GM21528 (cell line): ENCODE data around the gene HS6ST3.
"Not testable (repeated sequence)": the region's sequence is repeated elsewhere in the genome, so short reads cannot be mapped to it uniquely, and the experiment has no call there.

Source experiments
- ATAC-seq: cut with Tn5 transposase; IDR thresholded peaks from one replicate; pipeline ENCODE4 v1.9.1; 2021; ENCODE audit warnings: mild to moderate bottlenecking, moderate library complexity; ENCODE audit not compliant: unreplicated experiment, low FRiP score

The HS6ST3 gene

DNA sequence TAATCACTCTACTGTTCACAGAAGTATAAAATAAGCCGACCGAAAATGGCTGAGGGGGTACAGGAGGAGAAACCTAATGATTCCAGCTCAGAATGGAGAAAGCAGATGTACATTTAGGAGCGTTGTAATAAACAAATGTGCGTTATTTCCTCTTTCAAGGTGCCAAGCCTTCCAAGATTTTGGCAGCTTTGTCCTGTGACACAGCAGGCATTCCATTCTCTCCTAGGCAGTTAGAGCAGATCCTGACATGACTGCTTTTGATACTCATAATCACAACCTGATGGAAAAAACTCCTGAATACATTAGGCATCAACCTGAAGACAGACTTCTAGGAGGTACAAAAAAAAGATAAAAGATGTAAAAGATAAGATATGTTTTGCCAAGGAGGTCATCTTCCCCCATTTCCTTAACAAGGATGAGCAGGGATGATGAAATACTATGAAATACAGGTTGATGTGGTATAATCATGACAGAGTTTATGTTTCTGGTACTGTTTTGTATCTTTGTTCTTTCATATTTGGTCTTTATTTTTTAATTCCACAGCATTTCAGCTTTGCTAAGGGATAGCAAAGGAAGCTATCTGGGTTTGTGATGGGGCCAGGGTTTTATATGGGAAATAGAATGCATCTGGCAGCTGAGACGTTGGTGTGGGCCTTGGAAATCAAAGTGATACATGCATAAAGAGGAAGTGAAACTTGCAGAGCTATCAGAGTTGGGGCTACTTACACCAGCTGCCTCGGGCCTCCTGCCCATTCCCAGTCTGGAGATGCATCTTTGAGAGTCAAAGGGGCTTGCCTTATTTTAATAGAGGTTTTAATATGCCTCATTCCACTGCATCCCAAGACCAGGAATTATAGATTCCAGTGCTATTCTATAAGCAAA, 681.8 kb downstream of the HS6ST3 start:
- no peak for ATAC-seq

DNA sequence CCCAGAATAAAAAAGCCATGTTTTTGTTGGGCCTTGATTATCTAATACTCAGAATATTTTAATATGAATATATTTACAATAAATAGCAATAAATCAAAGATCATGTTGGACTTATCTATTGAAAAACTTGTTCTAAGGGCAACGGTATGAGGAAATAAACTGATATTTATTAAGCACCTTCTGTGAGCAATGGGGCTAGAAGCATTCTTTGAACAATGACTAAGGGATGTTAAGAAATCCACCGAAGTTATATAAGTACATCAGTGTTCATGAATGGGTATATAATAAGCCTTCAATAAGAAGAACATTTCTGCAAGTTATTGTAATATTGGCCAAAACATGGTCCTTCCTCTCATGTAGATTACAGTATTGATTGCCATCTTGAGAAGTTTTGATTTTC, 682.5 kb downstream of the HS6ST3 start:
- ATAC-seq = no peak

- not testable (repeated sequence) for ATAC-seq
Measured at GRCh38 chr13:96778302-96778701, 688.4 kb downstream of the HS6ST3 start.

DNA sequence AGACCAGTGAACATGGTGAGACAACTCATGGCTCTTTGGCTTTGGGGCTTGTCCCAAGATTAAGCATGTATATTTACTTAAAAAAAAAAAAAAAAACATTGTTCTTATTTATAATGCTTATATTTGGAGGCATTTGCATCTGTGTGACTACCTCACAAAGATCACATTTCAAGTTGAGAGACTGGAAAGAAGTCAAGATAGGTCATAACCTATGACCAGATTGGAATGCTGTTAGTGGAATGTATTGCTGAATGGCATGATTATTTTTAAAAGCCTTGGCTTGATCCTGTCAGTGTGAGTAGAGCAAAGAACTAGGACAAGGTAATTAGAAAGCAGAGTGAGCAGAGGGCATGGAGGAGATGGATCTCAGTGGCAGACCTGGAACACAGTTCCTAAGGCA, 689.8 kb downstream of the HS6ST3 start:
- ATAC-seq = no peak

- ATAC-seq = no peak
Measured at GRCh38 chr13:96780105-96780504, 690.2 kb downstream of the HS6ST3 start.

- ATAC-seq = no peak
Measured at GRCh38 chr13:96781141-96781540, 691.2 kb downstream of the HS6ST3 start.

DNA sequence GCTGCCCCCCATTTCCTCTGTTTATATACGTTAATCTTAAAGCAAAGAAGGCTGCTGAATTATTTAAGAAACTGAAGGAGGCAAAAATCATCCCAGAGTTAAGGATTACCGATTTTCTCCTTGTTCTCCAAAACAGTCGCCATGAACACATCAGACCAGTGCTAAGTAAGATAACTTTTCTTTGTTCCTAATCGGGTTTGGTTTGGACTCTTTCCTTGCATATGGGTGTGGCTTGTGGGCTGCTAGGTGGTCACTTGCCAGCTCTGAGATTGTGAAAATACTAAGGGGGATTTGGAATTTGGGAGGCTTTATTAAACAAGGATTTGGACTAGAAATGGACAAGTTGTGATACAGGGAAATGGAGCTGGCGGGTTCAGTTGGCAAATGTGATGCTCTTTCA, 692.3 kb downstream of the HS6ST3 start:
- ATAC-seq = no peak

DNA sequence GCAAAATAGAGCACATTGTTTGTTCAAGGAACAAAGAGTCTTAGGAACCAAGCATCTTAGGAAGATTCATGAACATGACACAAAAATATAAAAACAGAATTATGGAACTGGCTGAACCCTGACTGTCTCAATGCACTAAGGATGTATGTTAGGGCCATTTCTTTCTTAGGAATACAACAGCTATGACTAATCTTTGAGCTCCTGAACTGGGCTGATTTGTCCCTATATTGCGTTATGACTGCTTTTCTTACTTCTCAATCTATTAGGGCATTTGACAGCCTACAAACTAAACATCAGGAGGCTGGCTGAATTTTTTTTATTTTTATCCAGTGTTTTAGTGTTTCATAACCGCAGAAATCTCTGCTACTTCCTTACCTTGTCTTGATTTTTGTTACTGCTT, 693.1 kb downstream of the HS6ST3 start:
- no peak for ATAC-seq

- no peak for ATAC-seq
Measured at GRCh38 chr13:96783511-96783910, 693.6 kb downstream of the HS6ST3 start.

DNA sequence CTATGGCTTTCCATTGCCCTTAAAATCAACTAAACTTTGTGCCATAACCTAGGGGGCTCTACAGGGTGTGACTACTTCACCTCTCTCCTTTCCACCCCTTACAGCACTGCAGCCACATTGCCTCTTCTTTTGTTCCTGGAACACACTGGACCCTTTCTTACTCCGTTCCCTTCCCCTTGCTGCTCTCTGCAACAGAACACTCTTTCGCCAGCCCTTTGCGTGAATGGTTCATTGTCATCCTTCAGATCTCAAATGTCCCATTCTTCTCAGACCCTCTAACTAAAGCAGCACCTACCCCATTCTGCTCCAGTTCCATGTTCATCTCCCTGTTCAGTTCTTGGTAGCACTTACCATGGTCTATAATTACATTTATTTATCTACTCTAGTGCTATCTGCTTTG, 696.1 kb downstream of the HS6ST3 start:
- no peak for ATAC-seq

DNA sequence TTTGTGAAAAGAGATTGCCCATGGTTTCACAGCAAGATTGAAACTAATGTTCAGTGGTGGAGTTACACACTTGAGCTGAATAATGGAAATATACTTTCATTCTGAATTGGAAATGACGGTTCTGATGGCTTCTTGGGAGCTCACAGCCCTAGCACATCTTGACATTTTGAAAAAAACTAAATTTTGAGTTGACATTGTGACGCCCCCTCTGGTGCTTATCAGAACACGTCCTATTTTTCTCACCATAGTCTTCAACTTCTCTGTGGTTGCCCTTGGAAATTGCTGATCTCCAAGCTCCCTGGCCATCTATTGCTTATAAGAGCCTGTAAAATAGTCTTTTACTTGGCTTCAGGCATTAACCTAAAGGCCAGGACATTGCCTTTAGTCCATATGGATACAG, 702.3 kb downstream of the HS6ST3 start:
- ATAC-seq = no peak

- no peak for ATAC-seq
Measured at GRCh38 chr13:96792736-96793403, 703.0 kb downstream of the HS6ST3 start.

GRCh38 chr13:96793404-96793755, 703.5 kb downstream of the HS6ST3 start:
- ATAC-seq = no peak

GRCh38 chr13:96794669-96795068, 704.8 kb downstream of the HS6ST3 start:
- no peak for ATAC-seq

DNA sequence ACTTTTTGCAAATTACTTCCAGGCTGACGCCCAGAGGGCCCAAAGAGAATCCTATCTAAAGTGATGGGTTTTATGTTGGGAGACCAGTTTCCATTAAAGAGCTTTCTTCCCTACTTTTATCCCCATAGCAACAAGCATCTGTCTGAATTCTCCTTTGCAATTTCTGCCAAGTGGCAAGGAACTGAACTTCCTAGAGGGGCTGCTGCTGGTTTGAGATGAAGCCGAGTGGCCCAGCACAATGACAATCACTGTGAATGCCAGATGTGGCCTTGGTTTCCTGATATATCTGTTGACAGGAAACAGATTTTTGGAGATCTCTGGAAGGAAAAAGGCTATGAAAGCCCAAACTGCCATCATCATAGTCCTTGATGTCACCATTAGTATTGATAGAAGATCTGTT, 705.8 kb downstream of the HS6ST3 start:
- ATAC-seq = no peak

GRCh38 chr13:96796091-96796633, 706.3 kb downstream of the HS6ST3 start:
- ATAC-seq = no peak

DNA sequence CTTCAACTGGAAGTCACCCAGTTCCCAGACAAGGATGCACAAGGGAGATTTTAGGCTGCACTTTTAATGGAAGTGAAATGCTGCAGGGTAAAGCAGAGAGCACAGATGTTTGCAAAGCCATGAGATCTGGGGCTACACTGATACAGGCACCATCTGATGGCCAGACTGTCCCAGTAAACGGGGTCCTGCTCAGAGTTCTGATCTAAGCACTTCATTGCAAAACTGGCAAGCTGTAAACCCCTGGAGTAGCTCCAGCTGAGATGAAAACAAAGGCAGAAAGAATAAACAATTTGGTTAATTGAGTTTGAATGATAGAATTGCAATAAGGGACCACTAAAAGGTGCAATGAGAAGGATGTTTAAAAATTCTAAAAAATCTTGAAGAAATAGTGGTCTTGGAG, 707.2 kb downstream of the HS6ST3 start:
- ATAC-seq = no peak

GRCh38 chr13:96803456-96804100, 713.7 kb downstream of the HS6ST3 start:
- ATAC-seq = no peak

DNA sequence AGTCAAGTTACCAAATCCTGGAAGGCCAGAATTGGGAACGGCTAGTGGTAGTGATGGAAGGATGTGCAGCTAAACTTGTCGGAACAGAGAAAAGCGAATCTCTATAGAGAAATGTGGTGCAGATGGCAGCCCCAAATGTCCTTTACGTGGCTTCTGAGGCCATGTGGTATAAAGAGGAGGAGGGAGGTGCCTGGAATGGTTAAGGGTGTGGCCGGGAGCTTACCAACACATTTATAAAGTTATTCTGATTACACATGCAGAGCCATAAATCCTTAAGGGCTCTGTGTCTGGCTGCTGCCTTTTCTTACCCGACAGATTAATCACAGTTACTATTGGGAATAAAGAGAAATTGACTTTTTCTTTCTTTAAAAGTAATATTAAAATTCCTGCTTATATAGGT, 714.3 kb downstream of the HS6ST3 start:
- ATAC-seq = no peak

DNA sequence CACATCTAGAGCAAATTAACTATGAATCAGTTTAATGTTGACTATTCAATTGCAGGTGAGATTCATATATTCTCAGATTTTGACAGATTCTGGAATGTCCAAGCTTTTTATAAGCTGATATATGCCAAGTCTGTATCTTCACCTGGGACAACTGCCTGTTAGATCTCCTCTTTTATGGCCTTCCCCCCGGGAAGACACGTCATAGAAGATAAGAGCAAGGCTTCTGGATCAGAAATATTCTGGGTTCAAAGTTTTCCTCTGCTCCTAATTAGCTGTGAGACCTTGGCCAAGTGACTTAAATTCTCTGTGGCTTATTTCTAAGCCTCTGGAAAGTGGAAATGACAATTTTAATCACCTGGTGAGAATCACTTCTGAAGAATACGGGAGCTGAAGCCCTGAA, 716.8 kb downstream of the HS6ST3 start:
- ATAC-seq = no peak

DNA sequence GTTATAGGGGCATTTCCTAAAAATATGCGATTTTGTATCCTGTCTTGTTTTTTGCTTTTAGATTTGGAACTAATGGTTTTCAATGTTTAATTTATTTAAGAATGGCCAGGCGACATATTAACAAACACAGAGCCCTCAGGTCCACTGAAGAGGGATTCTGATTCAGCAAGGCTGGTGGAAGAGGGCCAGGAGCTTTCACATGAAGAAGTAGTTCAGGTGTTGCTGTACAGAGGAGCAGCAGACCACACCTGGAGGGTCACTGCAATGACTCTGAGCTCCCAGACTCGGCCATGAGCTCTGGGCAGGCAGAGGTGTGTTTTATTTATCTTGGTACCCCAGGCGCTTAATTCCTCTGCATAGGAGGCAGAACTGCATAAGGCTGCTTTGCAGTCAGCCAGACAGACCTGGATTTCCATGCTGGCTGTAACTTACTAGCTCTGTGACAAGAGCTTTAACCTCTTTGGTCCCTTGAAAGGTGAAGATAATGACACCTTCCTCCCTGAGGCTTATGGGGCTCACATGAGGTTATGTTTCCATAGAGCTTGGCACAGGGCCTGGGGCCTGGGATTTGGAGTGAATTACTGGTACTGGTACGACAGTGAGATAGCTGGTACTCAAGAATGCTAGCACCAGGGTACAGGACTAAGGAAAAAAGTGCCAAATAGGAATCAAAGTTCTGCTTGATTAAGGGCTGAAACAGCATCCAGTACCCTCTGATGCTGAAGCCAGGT, 719.6 kb downstream of the HS6ST3 start:
- no peak for ATAC-seq
